GM18873 (cell line): ENCODE results near the gene NCBP1.
"Not testable (repeated sequence)": the region's sequence is repeated elsewhere in the genome, so short reads cannot be mapped to it uniquely, and the experiment has no call there.

Experiments used
- ATAC-seq: cut with Tn5 transposase; IDR thresholded peaks from one replicate; pipeline ENCODE4 v1.9.1; 2021; ENCODE audit warnings: mild to moderate bottlenecking, moderate library complexity, moderate number of reproducible peaks; ENCODE audit not compliant: unreplicated experiment, low FRiP score

The NCBP1 gene

DNA sequence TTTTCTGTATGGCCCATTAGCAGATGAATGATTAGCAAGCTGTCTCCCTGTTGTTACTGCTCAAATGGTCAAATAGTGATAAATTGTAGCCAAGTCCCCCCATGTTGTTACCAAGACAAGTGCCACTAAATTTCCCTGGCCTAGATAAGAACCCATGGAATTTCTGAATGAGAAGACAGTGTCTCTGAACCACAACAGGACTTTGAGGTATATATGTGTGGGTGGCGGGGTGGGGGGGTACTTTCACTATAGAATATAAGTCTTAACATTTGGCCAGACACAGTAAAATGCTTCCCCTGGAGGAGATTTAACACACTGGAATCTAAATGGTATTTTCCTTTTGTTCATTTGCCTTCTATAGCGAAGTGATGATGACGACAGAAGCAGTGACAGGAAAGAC, 34.9 kb downstream of the NCBP1 start:
- ATAC-seq, result no peak

- ATAC-seq, result no peak
These were observed 37.0 kb downstream of the NCBP1 start for GRCh38 chr9:97670586-97670985.

GRCh38 chr9:97672403-97672802, 38.8 kb downstream of the NCBP1 start:
- no peak for ATAC-seq

DNA sequence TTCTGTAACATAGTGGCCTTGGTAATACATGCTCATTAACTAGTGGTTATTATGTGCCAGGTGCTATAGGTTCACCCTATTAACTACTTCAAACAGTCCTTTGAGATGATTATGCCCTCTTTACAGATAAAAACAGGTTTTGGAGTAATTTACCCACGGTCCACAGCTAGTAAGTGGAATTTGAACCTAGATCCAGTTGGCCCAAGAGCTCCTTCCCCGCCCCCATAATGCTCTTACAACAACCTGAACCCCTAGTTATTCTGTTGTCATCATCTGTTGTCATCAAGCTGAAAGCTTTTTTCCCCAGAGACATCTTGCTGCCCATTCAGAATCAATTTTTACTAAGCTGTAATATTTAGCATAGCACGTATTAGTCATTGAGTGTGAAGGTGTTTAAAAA, 40.3 kb downstream of the NCBP1 start:
- ATAC-seq, result no peak

DNA sequence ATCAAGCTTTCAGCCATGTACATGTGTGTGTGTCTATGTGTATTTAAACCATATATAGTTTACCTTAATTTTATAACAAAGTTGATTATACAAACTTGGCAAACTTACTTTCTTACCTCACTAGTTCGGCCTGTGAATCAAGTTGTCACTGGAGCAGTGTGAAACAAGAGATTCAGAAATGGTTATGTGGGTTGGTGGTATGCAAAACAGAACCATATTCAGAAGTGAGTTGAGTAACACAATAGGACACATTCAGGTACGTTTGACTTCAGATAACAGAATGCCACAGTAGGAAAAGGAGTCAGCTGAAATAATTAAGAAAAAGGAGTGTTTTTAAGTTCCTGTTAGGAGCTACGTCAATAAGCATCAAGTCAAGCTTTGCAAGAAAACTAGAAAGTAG, 42.0 kb downstream of the NCBP1 start:
- ATAC-seq, result no peak

DNA sequence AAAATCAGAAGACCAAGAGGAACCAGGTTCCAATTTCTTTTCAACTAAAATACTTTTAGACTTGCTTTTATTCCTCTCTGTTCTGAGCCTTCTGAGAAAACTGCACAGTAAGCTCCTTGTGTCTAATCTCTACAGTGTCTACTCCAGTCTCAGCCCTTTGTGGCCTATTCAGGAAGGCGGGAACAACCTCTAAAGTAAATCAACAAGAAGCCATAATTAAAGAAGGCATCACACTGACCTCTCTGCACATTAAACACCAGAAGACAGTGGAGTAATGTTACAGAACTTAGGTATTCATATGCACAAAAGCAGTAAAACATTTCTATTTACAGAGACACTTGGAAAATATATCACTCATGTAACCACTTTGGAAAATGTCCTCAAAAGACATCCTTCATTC, 48.6 kb downstream of the NCBP1 start:
- ATAC-seq, result no peak

DNA sequence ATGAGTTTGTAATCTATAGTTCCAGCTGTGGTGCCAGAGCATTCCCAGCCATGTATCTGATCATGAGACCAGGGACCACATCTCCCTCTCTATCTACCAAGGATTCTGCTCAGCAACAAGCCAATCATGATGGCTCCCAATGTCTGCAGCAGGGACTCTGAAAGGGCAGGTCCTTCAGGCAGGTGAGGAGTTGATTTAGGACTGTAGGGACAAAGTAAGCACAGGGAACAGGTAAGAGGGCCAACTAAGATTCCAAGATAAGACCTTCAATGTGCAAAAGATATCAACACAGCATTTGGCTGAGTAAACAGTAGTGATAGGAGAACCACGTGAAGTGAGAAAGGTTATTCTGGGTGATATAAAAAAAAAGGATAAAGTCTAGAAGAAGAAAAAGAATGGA, 55.0 kb downstream of the NCBP1 start:
- no peak for ATAC-seq

DNA sequence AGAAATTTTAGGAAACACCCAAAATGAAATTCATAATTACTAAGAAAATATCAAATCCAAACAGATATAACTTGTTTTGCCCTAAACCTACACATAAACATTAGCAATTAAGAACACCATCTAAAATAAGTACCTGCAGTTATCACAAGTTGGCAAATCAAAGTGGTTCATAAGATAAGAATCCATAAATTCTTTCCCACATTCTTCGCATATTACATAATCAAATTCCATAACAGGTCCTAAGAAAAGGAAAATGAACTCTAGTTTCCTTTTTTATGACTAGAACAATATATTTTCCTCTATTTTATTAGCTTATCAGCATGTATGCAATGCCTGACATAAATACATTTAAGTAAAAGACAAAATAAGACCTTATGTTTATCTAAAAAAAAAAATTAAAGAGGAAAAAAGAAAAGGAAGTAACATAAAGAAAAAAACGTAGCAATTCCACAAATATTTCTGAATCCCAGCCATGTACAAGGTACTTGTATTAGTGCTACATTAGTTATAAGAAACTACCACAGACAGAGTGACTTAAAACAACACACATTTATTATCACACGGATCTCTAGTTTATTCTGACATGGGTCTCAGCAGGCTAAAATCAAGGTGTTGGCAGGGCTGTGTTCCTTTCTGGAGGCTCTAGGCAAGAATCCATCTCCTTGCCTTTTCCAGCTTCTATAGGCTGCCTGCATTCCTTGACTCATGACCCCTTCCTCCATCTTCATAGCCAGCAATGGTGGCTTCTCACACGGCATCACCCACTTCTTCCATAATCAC, 56.0 kb downstream of the NCBP1 start:
- ATAC-seq, result no peak

- no peak for ATAC-seq
These were observed 61.1 kb downstream of the NCBP1 start for GRCh38 chr9:97694769-97695168.

DNA sequence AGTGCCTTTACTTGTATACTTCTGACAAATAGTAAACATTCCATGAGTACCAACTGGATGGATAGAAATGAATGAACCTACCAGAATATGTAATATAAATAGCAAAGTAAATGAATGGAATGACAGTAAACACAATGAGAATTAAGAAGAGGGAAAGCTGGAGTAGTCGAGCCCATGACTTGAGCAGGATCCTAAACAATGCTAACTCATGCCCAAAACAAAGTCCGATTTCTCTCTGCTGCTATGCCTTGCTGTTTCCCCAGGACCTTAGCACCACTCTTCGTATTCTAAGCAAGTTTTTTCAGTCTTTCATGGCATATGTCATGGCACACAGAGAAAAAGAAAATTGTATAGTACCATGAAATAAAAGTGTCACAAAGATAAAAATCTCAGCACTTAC, 61.8 kb downstream of the NCBP1 start:
- no peak for ATAC-seq

DNA sequence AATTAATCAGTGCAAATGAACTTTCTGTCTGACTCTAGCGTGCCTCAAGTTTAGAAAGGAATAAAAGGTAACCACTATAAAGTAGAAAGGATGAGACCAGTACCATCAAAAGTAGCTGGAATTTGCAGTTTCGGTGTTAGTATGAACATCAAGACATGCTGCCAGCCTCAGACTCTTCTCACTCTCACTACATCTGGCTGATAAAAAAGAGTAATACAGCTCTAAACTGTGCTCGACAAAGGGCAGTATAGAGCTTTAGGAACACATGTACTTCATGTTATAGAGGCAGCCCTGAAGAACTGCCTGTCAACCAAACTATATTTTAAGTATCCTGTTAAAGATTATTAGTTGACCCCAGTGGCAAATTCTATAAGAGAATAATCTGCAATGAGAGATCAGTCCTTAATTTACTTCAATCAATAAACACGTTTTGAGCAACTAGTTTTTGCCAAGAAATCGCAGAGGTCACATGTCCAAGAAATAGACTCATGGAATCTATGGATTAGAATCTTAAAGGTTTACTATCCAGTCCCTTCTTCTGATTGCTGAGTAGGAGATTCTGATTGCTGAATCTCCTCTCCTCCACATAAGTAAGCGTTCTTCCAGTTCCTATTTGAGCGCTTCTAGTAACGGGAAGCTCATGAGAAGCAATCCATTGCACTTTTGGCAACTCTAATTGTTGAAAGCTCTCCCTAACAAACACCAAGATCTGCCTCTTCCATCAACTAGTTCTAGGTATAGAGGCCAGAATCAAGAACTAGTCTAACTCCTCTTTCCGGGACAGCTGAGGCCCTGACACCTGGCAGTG, 62.6 kb downstream of the NCBP1 start:
- ATAC-seq, result peak; percentile 21

GRCh38 chr9:97696803-97697601, 63.4 kb downstream of the NCBP1 start, which contains the start of gene XPA:
TSS of gene XPA (minus strand) at chr9:97697340. CDS start at chr9:97697292, 48 bp downstream.
- ATAC-seq, result peak; percentile 92

DNA sequence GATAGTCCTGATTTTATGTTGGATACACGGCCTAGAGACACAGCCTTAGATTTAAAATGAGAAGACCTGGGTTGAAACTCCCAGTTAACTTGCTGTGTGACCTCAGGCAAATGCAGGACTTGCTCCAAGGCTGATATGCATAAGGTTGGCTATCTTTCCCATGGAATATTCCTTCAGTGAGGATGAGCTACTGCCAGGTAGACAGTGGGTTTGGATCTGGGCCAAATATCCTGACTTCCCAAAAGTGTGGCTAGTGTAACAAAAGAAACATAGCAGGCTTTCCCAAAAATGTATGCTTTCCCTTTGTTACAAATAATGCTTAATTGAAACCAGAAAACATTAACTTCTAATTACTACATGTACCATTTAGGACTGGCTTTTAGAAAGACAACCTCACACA, 64.2 kb downstream of the NCBP1 start:
- ATAC-seq, result no peak

DNA sequence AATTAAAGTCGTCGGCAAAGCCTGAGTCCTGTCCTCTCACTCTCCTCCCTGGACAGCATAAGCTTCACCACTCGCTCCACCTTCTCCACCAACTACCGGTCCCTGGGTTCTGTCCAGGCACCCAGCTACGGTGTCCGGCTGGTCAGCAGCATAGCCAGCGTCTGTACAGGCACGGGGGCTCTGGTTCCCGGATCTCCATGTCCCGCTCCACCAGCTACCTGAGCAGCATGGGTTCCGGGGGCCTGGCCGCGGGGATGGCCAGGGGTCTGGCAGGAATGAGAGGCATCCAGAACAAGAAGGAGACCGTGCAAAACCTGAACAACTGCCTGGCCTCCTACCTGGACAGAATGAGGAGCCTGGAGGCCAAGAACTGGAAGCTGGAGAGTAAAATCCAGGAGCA, 65.2 kb downstream of the NCBP1 start:
- no peak for ATAC-seq

DNA sequence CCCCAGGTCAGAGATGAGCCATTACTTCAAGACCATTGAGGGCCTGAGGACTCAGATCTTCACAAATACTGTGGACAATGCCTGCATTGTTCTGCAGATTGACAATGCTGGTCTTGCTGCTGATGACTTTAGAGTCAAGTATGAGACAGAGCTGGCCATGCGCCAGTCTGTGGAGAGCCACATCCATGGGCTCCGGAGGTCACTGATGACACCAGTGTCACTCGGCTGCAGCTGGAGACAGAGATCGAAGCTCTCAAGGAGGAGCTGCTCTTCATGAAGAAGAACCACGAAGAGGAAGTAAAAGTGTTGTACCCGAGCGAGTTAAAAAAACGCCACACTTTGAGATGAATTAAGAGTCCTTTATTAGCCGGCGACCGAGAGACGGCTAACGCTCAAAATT, 65.7 kb downstream of the NCBP1 start:
- ATAC-seq, result not testable (repeated sequence)

DNA sequence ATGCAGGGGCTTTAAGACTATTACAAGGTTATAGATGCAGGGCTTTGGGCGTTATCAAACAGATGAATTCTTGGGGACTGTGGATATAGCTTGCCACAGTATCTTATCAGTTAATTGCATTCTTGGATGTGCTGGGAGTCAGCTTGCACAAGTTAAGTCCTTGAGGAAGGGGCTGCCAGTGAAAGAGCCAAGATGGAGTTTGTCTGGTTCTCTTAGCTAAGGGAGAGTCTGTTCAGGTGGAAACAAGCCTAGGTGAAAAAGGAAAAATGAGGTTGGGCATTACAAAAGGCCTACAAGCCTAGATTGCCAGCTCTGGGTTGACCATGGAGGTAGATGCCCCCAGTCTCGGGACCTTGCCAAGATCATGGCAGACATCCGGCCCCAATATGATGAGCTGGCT, 66.2 kb downstream of the NCBP1 start:
- not testable (repeated sequence) for ATAC-seq

DNA sequence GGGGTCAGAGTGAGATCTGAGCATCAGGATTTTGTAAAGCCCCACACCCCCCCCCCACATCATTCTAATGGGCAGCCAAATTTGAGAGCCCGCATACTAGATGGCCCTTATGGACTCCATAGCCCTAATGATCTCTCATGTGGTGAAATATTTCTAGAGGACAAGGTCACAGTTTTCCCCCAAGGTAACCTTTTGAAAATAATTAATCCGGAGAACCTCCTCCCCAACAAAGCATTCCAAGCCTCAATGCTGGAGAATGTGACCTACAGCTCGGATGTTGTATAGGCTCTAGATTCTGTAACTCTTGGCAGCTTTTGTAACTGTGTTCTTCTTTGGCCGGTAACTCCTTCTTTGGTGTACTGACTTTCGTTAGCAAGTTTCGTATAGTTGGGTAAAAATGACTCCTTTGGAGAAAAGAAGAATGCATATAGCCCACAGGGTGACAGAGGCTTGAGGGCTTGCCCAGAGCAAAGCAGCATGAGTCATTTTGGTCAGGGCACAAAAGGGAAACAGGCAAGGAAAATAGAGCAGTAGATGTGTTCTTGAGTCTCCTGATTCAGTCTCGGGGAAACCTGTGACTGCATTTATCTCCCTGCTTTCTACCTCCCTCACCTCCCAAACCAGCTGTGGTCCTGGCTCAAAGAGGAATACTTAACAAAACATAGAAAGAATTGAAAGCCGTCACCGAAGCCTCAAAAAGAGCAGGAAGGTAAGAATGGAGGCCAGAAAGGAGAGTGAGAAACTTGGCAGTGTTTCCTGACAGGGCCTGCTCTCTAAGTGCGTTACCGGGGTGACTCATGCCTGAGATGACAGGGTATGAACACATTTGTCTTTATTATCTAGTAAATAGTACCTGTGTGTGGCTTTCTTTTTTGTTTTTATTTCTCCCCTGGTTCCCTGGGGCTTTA, 70.1 kb downstream of the NCBP1 start:
- ATAC-seq, result no peak

DNA sequence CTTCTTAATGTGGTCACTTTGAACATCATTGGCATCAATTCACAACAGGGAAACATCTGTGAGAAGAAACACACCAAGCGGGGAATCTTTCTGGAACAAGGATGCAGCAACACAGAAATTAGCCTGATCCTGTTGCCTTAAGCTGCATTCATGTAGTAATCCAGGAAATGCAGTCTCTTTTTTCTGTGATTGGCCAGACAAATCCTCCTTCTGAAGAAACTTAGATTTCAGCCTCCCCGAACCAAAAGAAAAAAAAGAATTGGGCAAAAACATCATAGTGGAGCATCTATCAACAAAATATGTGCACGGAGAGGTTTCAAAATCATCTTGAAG, 70.7 kb downstream of the NCBP1 start:
- no peak for ATAC-seq

GRCh38 chr9:97704851-97705250, 71.2 kb downstream of the NCBP1 start:
- no peak for ATAC-seq

- ATAC-seq, result no peak
These were observed 71.8 kb downstream of the NCBP1 start for GRCh38 chr9:97705354-97705950.
